Heart left ventricle (tissue), 13 donors: ENCODE data around the gene ZFP64.

ENCODE experiments used
- POLR2A ChIP-seq, 2 donors: fragments of 450-650 bp; IDR thresholded peaks; one replicate each; pipeline ENCODE4 v1.6.1; 2017; ENCODE audit warnings: antibody characterized with exemption in 2 of 2, mild to moderate bottlenecking in 2 of 2, moderate library complexity in 2 of 2
- TF ChIP-seq, protein P1 (sequence below), 12 donors: fragments of 200-600 bp; sonication (generic) in 4 of 12; IDR thresholded peaks; one replicate each; pipeline versions ENCODE4 v1.5.0 to v1.8.0; 2018 to 2022; ENCODE audit warnings: antibody characterized with exemption in 12 of 12, mild to moderate bottlenecking in 5 of 12
- donor health status: ischemic (EF 13 %, LVEDD 7.1; RV severe dilation, severe dysfunction).
- donor health status: DM: no; HTN: yes; CAD: no.
- donor health status: DM: no; HTN: no; CAD: no.
- donor health status: ischemic (EF 25% LVEDD 6.9; RV normal size, moderate dysfunction).
- donor health status: ischemic (EF 25% LVEDD 5.7; RV mildly dilated, moderate dysfunction).
- donor health status: ischemic (EF 35%, LVEDD 5.7; RV mildly dilated, moderate dysfunction).
- donor health status: nonischemic (EF 11% LVEDD 7.7; RV severe dilation, severe dysfunction).
- donor health status: DM: yes; HTN: yes; CAD: no.
- donor health status: PGD.
- donor health status: ischemic (EF 29% LVEDD 5.4; RV normal size, mild dysfunction).
- donor health status: nonischemic (EF 23%, LVEDD 6.1; RV moderate dilation, normal function).

GRCh38 chr20:52240802-52241201 lies 49.2 kb upstream of the ZFP64 start:
- TF ChIP-seq, protein P1, sequence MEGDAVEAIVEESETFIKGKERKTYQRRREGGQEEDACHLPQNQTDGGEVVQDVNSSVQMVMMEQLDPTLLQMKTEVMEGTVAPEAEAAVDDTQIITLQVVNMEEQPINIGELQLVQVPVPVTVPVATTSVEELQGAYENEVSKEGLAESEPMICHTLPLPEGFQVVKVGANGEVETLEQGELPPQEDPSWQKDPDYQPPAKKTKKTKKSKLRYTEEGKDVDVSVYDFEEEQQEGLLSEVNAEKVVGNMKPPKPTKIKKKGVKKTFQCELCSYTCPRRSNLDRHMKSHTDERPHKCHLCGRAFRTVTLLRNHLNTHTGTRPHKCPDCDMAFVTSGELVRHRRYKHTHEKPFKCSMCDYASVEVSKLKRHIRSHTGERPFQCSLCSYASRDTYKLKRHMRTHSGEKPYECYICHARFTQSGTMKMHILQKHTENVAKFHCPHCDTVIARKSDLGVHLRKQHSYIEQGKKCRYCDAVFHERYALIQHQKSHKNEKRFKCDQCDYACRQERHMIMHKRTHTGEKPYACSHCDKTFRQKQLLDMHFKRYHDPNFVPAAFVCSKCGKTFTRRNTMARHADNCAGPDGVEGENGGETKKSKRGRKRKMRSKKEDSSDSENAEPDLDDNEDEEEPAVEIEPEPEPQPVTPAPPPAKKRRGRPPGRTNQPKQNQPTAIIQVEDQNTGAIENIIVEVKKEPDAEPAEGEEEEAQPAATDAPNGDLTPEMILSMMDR (IDR thresholded peaks at IDR 0.05) = no peak
- TF ChIP-seq POLR2A (IDR thresholded peaks at IDR 0.05) = no peak
